Muscle of back (tissue), 11 donors: ENCODE measurements around the gene BABAM2. TPM values are rescaled to one million over a fixed set of nuclear protein-coding genes. Genes with fewer than 3 reads are reported as not detected.

ENCODE experiments used
- DNase-seq, 3 donors: peaks; one replicate each; pipeline versions ENCODE4 v3.0.0 to v3.0.0-alpha.2; 2013
- polyA plus RNA-seq, 10 donors: library from polyadenylated mRNA; unstranded; fragments of 120-200 nt; gene quantifications; one replicate each; pipeline ENCODE4 v1.2.1, GENCODE V29; 2013; ENCODE audit not compliant: insufficient read length in 10 of 10

Gene BABAM2
- polyA plus RNA-seq, 10 donors, result 19.7 to 26.0 (median 23.7) TPM

- no peak for DNase-seq
Observed at GRCh38 chr2:28067602-28068001, 177.1 kb downstream of the BABAM2 start.

GRCh38 chr2:28068088-28068487 lies 177.6 kb downstream of the BABAM2 start:
- no peak for DNase-seq

DNA sequence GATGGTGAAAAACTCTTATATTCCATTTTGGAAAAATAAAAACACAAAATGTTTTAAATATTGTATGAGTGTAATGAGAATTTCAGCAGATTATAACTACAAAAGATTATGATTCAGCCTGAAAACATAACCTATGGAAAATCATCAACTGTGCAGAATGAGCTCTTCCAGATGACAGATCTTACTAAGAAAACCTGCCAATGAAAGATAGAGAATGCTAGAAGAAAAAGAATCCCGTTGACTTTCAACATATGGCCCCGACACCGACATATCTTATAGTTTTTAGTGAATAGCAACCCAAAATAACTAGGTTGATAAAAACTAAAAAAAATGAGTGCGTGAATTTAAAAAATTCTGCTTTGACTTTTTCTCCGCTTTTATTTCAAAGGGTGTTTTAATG lies 178.0 kb downstream of the BABAM2 start:
- no peak for DNase-seq

DNA sequence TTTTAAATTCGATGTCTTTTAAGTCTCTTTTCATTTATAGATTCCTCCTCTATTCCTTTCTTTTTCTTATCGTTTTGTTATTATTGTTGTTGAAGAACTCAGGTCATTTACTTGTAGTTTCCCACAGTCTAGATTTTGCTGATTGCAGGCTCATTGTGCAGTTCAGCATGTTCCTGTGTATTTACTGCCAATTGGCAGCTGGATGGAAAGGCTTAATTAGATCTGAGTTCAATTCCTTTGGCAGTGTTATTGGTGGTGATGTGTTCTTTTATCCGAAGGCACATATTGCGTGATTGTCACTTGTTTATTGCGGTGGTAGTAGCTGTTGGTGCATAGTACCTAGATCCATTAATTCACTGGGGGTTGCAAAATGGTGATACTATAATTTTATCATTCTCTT lies 180.7 kb downstream of the BABAM2 start:
- no peak for DNase-seq

DNA sequence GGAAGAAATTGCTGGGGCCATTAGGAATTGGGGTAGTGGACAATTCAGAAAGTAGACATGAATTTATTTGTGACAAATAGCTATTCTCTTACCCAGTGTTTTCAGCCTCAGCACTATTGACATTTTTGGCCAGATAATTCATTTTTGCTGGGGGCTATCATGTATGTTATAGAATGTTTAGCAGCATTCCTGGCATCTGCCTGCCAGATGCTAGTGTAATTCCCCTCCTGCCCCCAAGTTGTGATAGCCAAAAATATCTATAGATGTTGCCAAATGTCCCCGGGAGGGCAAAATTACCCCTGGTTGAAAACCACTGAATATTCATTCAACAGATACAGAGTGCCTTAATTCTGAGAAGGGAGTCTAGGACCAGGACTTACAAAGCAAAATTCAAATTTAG lies 183.6 kb downstream of the BABAM2 start:
- DNase-seq, result no peak

DNA sequence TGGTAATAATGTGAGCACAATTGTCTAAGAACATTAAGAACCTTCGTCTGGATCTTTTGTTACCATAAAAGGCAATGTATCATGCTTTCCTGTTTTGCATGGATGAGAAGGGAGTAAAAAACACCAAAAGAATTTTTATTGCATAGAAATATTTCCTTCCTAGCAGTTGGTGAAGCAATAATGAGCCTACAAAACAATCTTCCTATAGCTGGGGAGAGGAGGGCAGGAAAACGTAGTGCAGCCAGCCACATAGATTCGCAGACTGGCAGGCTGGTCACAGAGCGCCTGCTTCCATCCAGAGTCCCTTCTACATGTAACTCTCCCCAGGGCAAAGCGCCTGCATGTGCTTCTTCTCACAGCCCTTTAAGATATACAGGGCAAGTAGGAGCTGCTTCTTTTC lies 190.4 kb downstream of the BABAM2 start:
- DNase-seq, result peak in 2 of 3 donors; percentile 34 to 86

- DNase-seq, result peak in 1 of 3 donors; percentile 61
Observed at GRCh38 chr2:28082131-28082530, 191.6 kb downstream of the BABAM2 start.

DNA sequence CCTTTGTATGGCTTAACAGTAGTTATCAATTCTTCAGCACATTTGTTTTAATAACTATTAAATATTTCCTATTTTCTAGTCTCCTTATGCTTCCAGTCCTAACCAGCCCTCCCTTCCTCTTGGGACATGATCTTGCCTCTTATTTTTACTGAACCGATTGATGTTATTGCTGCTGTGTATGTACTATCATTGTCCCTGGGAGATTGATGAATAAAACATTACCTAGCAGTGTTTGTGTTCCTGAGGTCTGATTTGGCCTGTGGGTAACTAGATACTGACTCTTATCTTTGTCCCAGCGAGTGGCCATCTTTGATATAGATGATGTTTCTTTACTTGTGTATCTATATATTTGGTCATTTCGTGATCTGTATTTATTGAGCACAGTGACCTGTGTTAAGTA lies 192.9 kb downstream of the BABAM2 start:
- no peak for DNase-seq

- peak in 1 of 3 donors; percentile 26 for DNase-seq
Observed at GRCh38 chr2:28084564-28084963, 194.0 kb downstream of the BABAM2 start.

- no peak for DNase-seq
Observed at GRCh38 chr2:28085201-28085600, 194.7 kb downstream of the BABAM2 start.

DNA sequence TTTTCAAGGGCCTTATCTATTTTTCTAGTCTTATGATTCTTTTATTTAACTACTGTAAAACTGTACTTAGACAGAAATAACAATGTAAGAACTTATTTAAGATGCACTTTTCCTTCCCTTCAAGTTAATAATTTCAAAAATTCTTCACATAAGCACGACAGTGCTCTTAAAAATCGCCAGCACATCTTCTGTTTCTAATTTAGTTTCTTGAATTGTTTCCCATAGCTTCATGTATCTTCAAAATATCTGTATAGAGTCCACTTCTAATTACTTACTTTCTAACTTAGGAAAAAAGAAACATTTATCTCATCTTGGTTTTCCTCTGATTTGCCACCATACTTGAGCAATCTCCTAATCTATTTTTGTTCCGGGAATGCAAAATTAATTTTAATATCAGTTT lies 196.1 kb downstream of the BABAM2 start:
- DNase-seq, result peak in 1 of 3 donors; percentile 39

- no peak for DNase-seq
Observed at GRCh38 chr2:28088970-28089369, 198.4 kb downstream of the BABAM2 start.

- no peak for DNase-seq
Observed at GRCh38 chr2:28089486-28089885, 199.0 kb downstream of the BABAM2 start.

GRCh38 chr2:28093308-28093707 lies 202.8 kb downstream of the BABAM2 start:
- DNase-seq, result no peak

GRCh38 chr2:28093768-28094167 lies 203.2 kb downstream of the BABAM2 start:
- no peak for DNase-seq

- no peak for DNase-seq
Observed at GRCh38 chr2:28094739-28095138, 204.2 kb downstream of the BABAM2 start.

DNA sequence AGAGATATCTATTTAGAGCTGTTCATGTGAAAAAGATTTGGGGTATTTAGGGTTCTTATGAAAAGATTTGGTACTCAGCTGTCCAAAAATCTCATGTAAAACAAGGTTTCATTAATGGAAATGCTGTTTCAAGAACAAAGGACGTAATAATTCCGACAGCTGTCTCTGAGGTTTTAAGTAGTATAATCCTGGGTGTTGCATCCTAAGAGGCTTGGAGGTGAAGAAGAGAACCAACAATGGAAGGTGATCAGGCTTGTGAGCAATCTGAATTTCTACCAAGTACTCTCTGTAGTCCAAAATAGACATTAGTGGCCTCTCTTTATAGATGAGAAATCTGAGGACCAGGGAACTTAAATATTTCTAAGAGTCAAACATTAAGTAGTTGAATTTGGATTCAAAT lies 205.1 kb downstream of the BABAM2 start:
- no peak for DNase-seq

DNA sequence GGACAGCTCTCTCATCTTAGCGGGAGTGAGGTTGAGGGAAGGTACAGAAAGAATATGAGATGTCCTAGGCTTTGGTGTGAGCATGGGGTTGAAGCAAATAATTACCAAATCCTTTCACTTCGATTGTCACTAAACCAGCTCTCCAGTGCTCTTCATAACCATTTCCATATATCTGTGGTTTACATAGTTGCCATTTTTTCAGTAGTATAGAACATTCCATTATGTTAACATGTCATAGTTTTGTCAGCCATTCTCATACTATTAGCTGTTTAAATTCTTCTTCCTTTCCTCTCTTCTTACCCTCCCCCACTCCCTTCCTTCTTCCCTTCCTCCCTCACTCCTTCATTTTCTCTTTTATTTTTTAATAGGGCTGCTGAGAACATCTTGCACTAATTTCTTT lies 205.9 kb downstream of the BABAM2 start:
- DNase-seq, result peak in 1 of 3 donors; percentile 65

GRCh38 chr2:28098501-28099225 lies 208.1 kb downstream of the BABAM2 start:
- DNase-seq, result no peak

DNA sequence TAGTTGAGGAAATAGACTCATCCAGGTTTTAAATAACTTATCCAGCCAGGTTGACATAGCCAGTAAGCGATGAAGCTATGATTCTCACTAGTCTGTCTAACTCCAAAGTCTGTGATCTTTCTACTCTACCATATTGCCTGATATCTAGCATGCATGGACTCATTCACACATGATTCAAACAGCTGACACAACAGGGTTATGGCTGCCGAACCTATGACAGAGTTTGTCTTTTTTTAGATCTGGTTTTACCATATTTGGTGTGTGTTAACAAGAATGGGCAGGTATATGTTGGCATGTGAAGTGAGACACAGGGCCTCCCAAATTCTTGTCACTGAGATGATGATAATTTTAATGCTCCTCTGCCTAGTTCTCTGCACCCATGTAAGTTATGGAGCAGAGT lies 210.6 kb downstream of the BABAM2 start:
- no peak for DNase-seq

DNA sequence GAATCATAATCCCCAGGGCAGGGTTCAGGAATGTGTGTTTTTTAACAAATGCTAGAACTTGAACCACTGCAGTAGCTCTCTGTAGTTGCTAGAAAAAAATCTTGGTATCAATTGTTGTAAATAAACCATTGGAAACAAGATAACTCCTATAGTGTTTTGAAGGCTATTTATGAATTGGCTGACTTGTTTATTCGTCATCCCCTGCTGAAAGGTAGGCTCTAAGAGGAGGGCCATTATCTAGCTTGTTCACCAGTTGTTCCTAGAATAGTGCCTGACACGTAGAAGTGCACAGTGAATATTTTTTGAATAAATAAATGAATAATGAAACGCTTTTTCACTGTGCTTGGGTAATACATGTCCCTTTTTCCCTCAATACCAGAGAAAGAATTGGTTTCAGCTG lies 211.4 kb downstream of the BABAM2 start:
- DNase-seq, result no peak

- peak; percentile 73 to 87 (median 85) for DNase-seq
Observed at GRCh38 chr2:28102455-28102874, 211.9 kb downstream of the BABAM2 start.

DNA sequence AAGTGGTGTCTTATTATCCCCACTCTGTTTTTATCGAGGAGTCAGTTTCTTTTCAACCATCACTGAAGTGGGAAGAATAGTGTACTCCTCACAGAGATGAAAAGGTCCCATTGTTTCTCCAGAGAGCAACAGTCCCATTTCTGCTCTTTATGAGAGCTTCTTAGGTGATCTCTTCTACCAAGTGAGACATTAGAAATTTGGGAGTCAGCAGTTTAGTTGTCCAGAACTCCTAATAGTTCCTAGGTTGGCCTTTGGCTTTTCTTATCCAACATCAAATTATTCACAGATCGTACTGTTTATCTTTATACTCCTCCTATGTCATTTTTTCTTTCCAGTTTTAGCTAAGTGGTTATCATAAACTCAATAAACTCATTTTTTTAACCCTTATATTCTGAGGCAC lies 213.1 kb downstream of the BABAM2 start:
- DNase-seq, result no peak

- no peak for DNase-seq
Observed at GRCh38 chr2:28108143-28108542, 217.6 kb downstream of the BABAM2 start.
